ENCODE measurements around the gene USP10. TPM values are rescaled to one million over a fixed set of nuclear protein-coding genes. Genes with fewer than 3 reads are reported as not detected.
"Not testable (repeated sequence)": the region's sequence is repeated elsewhere in the genome, so short reads cannot be mapped to it uniquely, and the experiment has no call there.

The USP10 gene
- total RNA-seq, 1 experiment from 2014 or later = 53.3 TPM

DNA sequence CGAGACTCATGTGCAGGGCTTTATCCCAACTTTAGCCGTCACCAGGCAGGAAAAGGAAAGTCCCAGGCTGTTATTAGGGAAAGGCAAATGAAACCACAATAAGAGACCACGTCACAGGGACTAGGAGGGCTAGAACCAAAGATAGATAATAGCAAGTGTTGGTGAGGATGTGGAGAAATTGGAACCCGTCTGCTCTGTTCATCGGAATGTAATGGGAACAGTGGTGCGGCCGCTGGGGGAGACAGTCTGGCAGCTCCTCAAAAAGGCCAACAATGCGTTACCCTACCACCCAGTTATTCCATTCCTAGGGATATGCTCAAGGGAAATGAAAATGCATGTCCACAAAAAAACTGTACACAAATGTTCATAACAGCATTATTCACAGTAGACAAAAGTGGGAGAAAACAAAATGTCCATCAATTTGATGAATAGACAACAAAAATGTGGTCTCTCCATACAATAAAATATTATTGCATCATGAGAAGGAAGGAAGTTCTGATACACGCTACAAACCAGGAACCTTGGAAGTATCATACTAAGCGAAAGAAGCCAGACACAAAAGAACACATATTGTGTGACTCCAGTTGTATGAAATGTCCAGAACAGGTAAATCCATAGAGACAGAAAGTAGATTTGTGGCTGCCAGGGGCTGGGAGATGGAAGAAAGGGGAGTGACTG is 19.5 kb upstream of the USP10 start:
- DNase-seq (ENCODE audit: low read depth in 1 of 2, low spot score in 2 of 2) = no peak
- no peaks in the 10 kb centered on the region for H3K27me3 ChIP-seq (replicated peaks)
- H3K4me3 ChIP-seq = no peak overlapping the region
- no peak overlapping the region for H3K27ac ChIP-seq
- H3K36me3 ChIP-seq = no peaks in the 10 kb centered on the region
- H3K4me1 ChIP-seq (replicated peaks) = peaks cover 20% of the 10 kb centered on the region
- H3K9me3 ChIP-seq (replicated peaks) = no peaks in the 10 kb centered on the region

GRCh38 chr16:84680843-84681629 is 18.8 kb upstream of the USP10 start:
- Histone ChIP-seq H3K27me3 (replicated peaks) (no peaks in the 10 kb centered on the region), H3K36me3 (no peaks in the 10 kb centered on the region), H3K9me3 (replicated peaks) (no peaks in the 10 kb centered on the region), H3K4me3 (no peak overlapping the region), H3K27ac (no peak overlapping the region), H3K4me1 (replicated peaks) (peaks cover 20% of the 10 kb centered on the region)
- no peak for DNase-seq (ENCODE audit: low read depth in 1 of 2, low spot score in 2 of 2)

GRCh38 chr16:84683691-84684591 is 15.9 kb upstream of the USP10 start:
- no peaks in the 10 kb centered on the region for H3K27me3 ChIP-seq (replicated peaks)
- no peak for DNase-seq (ENCODE audit: low read depth in 1 of 2, low spot score in 2 of 2)
- H3K4me3 ChIP-seq = no peak overlapping the region
- H3K9me3 ChIP-seq (replicated peaks) = peaks cover 3% of the 10 kb centered on the region; the same call in 1 of the 2 replicates
- no peak overlapping the region for H3K27ac ChIP-seq
- H3K36me3 ChIP-seq = no peaks in the 10 kb centered on the region
- peaks cover 16% of the 10 kb centered on the region for H3K4me1 ChIP-seq (replicated peaks)

DNA sequence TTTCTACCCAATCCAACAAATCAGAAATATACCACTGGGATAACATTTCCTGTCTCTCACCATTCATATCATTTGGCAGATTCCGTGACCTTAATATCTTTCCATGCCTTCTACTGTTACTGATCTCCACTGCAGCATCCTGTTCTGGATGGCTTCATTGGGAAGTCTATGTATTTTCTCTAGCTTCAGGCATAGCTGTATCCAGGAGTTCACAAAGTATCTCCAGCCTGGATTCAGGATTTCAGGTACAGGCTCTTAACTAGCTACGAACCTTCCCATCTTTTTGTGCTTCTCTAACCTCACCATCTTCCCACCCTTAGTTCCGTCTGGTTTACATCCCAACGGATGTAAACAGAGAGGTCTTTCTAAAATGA is 15.2 kb upstream of the USP10 start:
- Histone ChIP-seq H3K27ac (no peak overlapping the region), H3K27me3 (replicated peaks) (no peaks in the 10 kb centered on the region), H3K4me1 (replicated peaks) (peaks cover 22% of the 10 kb centered on the region), H3K9me3 (replicated peaks) (peaks cover 3% of the 10 kb centered on the region; the same call in 1 of the 2 replicates), H3K4me3 (no peak overlapping the region), H3K36me3 (no peaks in the 10 kb centered on the region)
- DNase-seq (ENCODE audit: low read depth in 1 of 2, low spot score in 2 of 2) = no peak

- Histone ChIP-seq H3K27me3 (replicated peaks) (no peaks in the 10 kb centered on the region), H3K9me3 (replicated peaks) (peaks cover 3% of the 10 kb centered on the region; the same call in 1 of the 2 replicates), H3K36me3 (no peaks in the 10 kb centered on the region), H3K27ac (no peak overlapping the region), H3K4me3 (no peak overlapping the region), H3K4me1 (replicated peaks) (peaks cover 29% of the 10 kb centered on the region)
- no peak for DNase-seq (ENCODE audit: low read depth in 1 of 2, low spot score in 2 of 2)
Observed at GRCh38 chr16:84685210-84685609, 14.6 kb upstream of the USP10 start.

- Histone ChIP-seq H3K4me3 (no peak overlapping the region), H3K27ac (no peak overlapping the region), H3K36me3 (no peaks in the 10 kb centered on the region), H3K4me1 (replicated peaks) (peaks cover 43% of the 10 kb centered on the region), H3K9me3 (replicated peaks) (peaks cover 3% of the 10 kb centered on the region; the same call in 1 of the 2 replicates), H3K27me3 (replicated peaks) (no peaks in the 10 kb centered on the region)
- DNase-seq (ENCODE audit: low read depth in 1 of 2, low spot score in 2 of 2) = no peak
Observed at GRCh38 chr16:84686707-84687298, 13.0 kb upstream of the USP10 start.

DNA sequence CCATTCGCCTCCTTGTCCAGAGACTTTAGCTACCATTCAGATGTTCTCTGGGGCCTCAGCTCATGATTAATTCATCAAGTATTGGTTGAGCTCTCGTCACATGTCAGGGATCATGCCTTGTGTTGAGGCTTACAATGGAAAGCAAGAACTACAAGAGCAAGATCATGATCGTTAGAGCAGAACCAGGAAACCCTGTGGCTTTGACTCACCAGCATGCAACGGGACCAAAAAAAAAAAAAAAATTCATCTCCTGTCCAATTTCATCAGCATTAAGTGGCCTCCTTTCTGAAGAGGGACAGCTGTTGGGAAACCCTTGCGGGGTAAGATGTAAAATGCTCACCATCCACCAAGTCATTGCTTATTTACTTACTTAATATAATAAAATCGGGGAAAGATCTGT is 12.1 kb upstream of the USP10 start:
- Histone ChIP-seq H3K27me3 (replicated peaks) (no peaks in the 10 kb centered on the region), H3K4me3 (no peak overlapping the region), H3K36me3 (no peaks in the 10 kb centered on the region), H3K9me3 (replicated peaks) (peaks cover 3% of the 10 kb centered on the region; the same call in 1 of the 2 replicates), H3K27ac (peak overlapping the region; percentile 49), H3K4me1 (replicated peaks) (peaks cover 45% of the 10 kb centered on the region)
- peak in 1 of 2 experiments; percentile 49 for DNase-seq (ENCODE audit: low read depth in 1 of 2, low spot score in 2 of 2)

GRCh38 chr16:84688163-84688562 is 11.6 kb upstream of the USP10 start:
- Histone ChIP-seq H3K27ac (peak overlapping the region; percentile 49), H3K4me1 (replicated peaks) (peaks cover 45% of the 10 kb centered on the region)
- not testable (repeated sequence) for H3K4me3 ChIP-seq; H3K27me3 ChIP-seq (replicated peaks); H3K36me3 ChIP-seq; H3K9me3 ChIP-seq (replicated peaks); DNase-seq (ENCODE audit: low read depth in 1 of 2, low spot score in 2 of 2)

DNA sequence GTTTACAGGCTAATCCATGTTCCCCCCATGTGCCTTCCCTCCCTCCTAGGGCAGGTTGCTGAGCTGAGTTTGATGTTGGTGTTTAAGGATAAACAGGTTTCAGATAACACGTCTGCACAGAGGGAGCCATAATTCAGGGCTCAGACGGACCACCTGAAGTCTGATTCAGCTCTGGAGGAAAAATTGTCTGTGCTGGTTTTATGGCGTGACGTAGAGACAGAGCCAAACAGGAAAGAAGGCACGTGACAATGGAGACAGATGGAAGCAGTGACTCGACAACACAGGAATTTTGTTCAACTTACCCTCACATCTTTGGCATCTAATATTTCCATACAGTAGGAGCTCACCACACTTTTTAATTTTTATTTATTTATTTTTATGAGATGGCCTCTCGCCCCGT is 10.7 kb upstream of the USP10 start:
- peaks cover 3% of the 10 kb centered on the region; the same call in 1 of the 2 replicates for H3K9me3 ChIP-seq (replicated peaks)
- no peak overlapping the region for H3K4me3 ChIP-seq
- peak overlapping the region; percentile 89 for H3K27ac ChIP-seq
- H3K36me3 ChIP-seq = no peaks in the 10 kb centered on the region
- peaks cover 45% of the 10 kb centered on the region for H3K4me1 ChIP-seq (replicated peaks)
- peak; percentile 79 to 85 for DNase-seq (ENCODE audit: low read depth in 1 of 2, low spot score in 2 of 2)
- H3K27me3 ChIP-seq (replicated peaks) = no peaks in the 10 kb centered on the region

GRCh38 chr16:84690088-84690819 is 9.5 kb upstream of the USP10 start:
- H3K27ac ChIP-seq = peak overlapping the region; percentile 89
- DNase-seq (ENCODE audit: low read depth in 1 of 2, low spot score in 2 of 2) = peak; percentile 57 to 84

GRCh38 chr16:84692451-84693214 is 7.2 kb upstream of the USP10 start:
- no peaks in the 10 kb centered on the region for H3K27me3 ChIP-seq (replicated peaks)
- no peak overlapping the region for H3K4me3 ChIP-seq
- H3K9me3 ChIP-seq (replicated peaks) = peaks cover 3% of the 10 kb centered on the region; the same call in 1 of the 2 replicates
- H3K27ac ChIP-seq = no peak overlapping the region
- no peak for DNase-seq (ENCODE audit: low read depth in 1 of 2, low spot score in 2 of 2)
- no peaks in the 10 kb centered on the region for H3K36me3 ChIP-seq
- H3K4me1 ChIP-seq (replicated peaks) = peaks cover 42% of the 10 kb centered on the region

More at GRCh38 chr16:84690088-84690819, 9.5 kb upstream of the USP10 start:
- peaks cover 3% of the 10 kb centered on the region; the same call in 1 of the 2 replicates for H3K9me3 ChIP-seq (replicated peaks)
- no peaks in the 10 kb centered on the region for H3K36me3 ChIP-seq
- H3K4me3 ChIP-seq = no peak overlapping the region
- H3K4me1 ChIP-seq (replicated peaks) = peaks cover 45% of the 10 kb centered on the region
- H3K27me3 ChIP-seq (replicated peaks) = no peaks in the 10 kb centered on the region

- not testable (repeated sequence) for H3K27me3 ChIP-seq (replicated peaks); H3K4me3 ChIP-seq
- H3K4me1 ChIP-seq (replicated peaks) = peaks cover 30% of the 10 kb centered on the region
Observed at GRCh38 chr16:84693869-84694268, 5.9 kb upstream of the USP10 start.

More at GRCh38 chr16:84693869-84694268, 5.9 kb upstream of the USP10 start:
- H3K27ac ChIP-seq; H3K9me3 ChIP-seq (replicated peaks); H3K36me3 ChIP-seq; DNase-seq (ENCODE audit: low read depth in 1 of 2, low spot score in 2 of 2): not testable (repeated sequence)

Measured in SJSA1 (cell line).